AG04450 (cell line): ENCODE measurements around the gene PCTP. TPM values are rescaled to one million over a fixed set of nuclear protein-coding genes. Genes with fewer than 3 reads are reported as not detected.
A peak's percentile ranks its signal among the peaks of the same experiment; 100 is the strongest.

Experiments
- CTCF ChIA-PET: fragments of 300-600, 350-600 bp; formaldehyde crosslinking; extraction: SDS; loops from one replicate; lab custom pipeline; 2022; ENCODE audit warnings: antibody characterized with exemption, inconsistent platforms; lab: Charles Lee
- POLR2A ChIA-PET: fragments of 350-600 bp; formaldehyde crosslinking; extraction: SDS; loops from one replicate; lab custom pipeline; 2021; ENCODE audit warnings: antibody characterized with exemption, inconsistent platforms; lab: Yijun Ruan, JAX
- DNase-seq: peaks from one replicate; pipeline ENCODE4 v3.0.0-alpha.2; 2011; ENCODE audit warnings: low read depth, low spot score
- H3K27ac ChIP-seq: one replicate; pipeline ENCODE4 v1.5.1; 2012; ENCODE audit warnings: low read depth, low read length, control low read depth
- H3K27me3 ChIP-seq: one replicate; pipeline ENCODE4 v1.6.0; 2012; ENCODE audit warnings: low read length; ENCODE audit not compliant: control insufficient read depth, insufficient read depth
- H3K4me3 ChIP-seq: 2 replicates; pipeline ENCODE4 v1.5.1; 2011; ENCODE audit warnings: mild to moderate bottlenecking, low read depth, low read length, control low read depth
- H3K9me3 ChIP-seq: 2 replicates; pipeline ENCODE4 v1.5.1; 2012; ENCODE audit warnings: low read length; ENCODE audit not compliant: control insufficient read depth, insufficient read depth
- polyA minus RNA-seq: library from RNA; depleted of rRNA, polyadenylated mRNA; stranded (reverse); fragments of >200 nt; gene quantifications from 2 replicates; pipeline ENCODE4 v1.2.3, GENCODE V29; 2011; rRNA and poly(A)+ RNA removed
- polyA plus RNA-seq: library from polyadenylated mRNA; depleted of rRNA; stranded (reverse); fragments of >200 nt; gene quantifications from 2 replicates; pipeline ENCODE4 v1.2.3, GENCODE V29; 2011; rRNA removed
- TF ChIP-seq, protein P1 (sequence below): IDR thresholded peaks from 2 replicates; pipeline ENCODE4 v1.5.1; 2011; ENCODE audit warnings: low read depth, low read length, control low read depth, inconsistent platforms

The PCTP gene
- polyA plus RNA-seq (17.3 and 20.5 TPM in 2 replicates), polyA minus RNA-seq (15.9 and 17.4 TPM in 2 replicates)

DNA sequence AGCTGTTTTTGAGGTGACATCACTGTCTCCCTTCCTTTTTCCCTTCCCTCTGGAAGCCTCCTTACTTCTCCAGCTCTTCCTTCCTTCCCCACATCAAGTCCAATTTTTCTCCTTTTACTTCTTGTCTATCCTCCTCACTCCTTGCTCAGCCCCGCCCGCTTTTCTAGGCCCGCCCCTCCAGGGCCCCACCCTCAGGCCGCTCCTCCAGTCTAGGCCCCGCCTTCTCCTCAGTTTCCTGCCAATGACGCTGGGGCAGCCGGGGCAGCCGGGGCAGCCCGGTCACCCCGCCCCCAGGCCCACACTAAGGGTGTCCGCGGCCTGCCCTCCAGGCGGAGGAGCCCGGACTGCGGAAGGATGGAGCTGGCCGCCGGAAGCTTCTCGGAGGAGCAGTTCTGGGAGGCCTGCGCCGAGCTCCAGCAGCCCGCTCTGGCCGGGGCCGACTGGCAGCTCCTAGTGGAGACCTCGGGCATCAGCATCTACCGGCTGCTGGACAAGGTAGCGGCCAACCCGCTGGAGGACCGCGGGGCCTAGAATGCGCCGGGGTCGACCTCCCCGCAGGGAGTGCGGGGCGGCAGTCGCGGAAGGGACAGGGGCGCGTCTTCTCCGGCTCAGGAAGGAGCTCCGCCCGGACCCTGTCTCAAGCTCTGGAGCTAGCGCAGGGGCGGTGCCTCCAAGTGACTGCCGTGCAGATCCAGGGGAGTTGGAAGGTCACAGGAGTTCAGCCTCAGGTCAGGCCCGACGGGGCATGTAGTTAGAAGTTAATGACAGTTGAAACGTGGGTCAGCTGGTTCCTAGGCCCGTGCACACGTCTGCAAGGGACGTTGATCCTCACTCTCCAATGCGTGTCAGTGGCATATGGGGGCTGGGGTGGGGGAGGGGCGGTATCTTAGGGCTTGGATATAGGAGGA lies at the start of gene PCTP:
Gene PCTP, plus strand, starts transcription at position 302 of the 908 bp plus-strand sequence. Its CDS starts 53 bp downstream, at position 355.
- TF ChIP-seq, protein P1, sequence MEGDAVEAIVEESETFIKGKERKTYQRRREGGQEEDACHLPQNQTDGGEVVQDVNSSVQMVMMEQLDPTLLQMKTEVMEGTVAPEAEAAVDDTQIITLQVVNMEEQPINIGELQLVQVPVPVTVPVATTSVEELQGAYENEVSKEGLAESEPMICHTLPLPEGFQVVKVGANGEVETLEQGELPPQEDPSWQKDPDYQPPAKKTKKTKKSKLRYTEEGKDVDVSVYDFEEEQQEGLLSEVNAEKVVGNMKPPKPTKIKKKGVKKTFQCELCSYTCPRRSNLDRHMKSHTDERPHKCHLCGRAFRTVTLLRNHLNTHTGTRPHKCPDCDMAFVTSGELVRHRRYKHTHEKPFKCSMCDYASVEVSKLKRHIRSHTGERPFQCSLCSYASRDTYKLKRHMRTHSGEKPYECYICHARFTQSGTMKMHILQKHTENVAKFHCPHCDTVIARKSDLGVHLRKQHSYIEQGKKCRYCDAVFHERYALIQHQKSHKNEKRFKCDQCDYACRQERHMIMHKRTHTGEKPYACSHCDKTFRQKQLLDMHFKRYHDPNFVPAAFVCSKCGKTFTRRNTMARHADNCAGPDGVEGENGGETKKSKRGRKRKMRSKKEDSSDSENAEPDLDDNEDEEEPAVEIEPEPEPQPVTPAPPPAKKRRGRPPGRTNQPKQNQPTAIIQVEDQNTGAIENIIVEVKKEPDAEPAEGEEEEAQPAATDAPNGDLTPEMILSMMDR = peak; percentile 57
- Histone ChIP-seq H3K27ac (peak within 1 kb of the TSS; percentile 59), H3K9me3 (no peaks in the 10 kb centered on the region; the same call in 1 of the 2 replicates), H3K4me3 (peak within 1 kb of the TSS; percentile 89), H3K27me3 (peaks cover 6% of the 10 kb centered on the region)
- POLR2A ChIA-PET = interaction anchor here (0.8 to 1.2 kb wide), 4 partner anchors 12 to 25 kb away, joined by 3 to 5 read pairs (median 4); no protein-coding TSS in a partner anchor
- CTCF ChIA-PET = interaction anchor here (0.6 to 5.8 kb wide), 11 partner anchors 14 to 237 kb away, joined by 3 to 56 read pairs (median 7); no protein-coding TSS in a partner anchor
- peak; percentile 68 for DNase-seq

DNA sequence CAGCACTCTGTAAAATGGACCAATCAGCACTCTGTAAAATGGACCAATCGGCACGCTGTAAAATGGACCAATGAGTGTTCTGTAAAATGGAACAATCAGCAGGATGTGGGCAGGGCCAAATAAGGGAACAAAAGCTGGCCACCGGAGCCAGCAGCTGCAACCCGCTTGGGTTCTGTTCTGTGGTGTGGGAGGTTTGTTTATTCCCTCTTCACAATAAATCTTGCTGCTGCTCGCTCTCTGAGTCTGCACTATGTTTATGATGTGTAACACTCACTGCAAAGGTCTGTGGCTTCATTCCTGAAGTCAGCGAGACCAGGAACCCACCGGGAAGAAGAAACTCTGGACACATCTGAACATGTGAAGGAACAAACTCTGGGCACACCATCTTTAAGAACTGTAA lies 48.7 kb upstream of the PCTP start:
- no peak for DNase-seq
- Histone ChIP-seq H3K4me3 (no peak overlapping the region), H3K9me3 (no peaks in the 10 kb centered on the region), H3K27ac (no peak overlapping the region), H3K27me3 (peaks cover 4% of the 10 kb centered on the region)
- POLR2A ChIA-PET = no interaction called here
- TF ChIP-seq, protein P1 = no peak
- CTCF ChIA-PET = interaction anchor here (1.0 to 2.9 kb wide), 2 partner anchors 16 to 175 kb away, joined by 3 to 8 read pairs; no protein-coding TSS in a partner anchor

DNA sequence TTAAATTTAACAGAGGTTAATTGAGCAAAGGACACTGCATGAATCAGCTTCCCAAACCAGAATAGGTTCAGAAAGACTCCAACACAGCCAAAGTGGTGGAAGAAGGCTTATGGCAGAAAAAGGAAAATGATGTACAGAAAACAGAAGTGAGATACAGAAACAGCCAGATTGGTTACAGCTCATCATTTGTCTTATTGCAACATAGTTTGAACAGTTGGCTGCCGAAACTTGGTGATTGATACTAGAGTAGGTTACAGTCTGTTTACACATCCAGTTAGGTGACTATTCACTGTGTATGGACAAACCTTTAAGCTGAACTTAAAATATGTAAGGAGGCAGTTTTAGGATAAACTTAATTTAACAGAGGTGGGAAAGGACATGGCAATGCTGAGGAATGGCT lies 46.5 kb upstream of the PCTP start:
- H3K27ac ChIP-seq = no peak overlapping the region
- ChIA-PET POLR2A (no interaction called here), CTCF (interaction anchor here (2.2 to 2.4 kb wide), 2 partner anchors 14 to 178 kb away, joined by 8 to 15 read pairs; no protein-coding TSS in a partner anchor)
- TF ChIP-seq, protein P1 = no peak
- DNase-seq = no peak
- H3K9me3 ChIP-seq = no peaks in the 10 kb centered on the region
- H3K27me3 ChIP-seq = no peaks in the 10 kb centered on the region
- H3K4me3 ChIP-seq = no peak overlapping the region

DNA sequence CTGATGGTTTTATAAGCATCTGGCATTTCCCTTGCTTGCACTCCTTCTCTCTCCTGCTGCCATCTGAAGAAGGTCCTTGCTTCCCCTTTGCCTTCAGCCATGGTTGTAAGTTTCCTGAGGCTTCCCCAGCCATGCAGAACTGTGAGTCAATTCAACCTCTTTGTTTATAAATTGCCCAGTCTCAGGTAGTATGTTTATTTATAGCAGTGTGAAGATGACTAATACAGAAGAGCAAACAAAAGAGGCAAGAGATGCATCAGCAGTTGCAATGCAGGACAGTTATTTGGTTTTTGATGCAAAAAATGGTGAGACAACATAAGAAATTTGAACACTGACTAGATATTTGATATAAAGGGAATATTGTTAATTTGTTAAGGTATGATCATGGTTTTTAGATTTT lies 45.0 kb upstream of the PCTP start:
- no peak overlapping the region for H3K4me3 ChIP-seq
- H3K27ac ChIP-seq = no peak overlapping the region
- ChIA-PET POLR2A (no interaction called here), CTCF (interaction anchor here (2.4 kb wide), 1 partner anchor 13 kb away, joined by 15 read pairs; no protein-coding TSS in a partner anchor)
- H3K9me3 ChIP-seq = no peaks in the 10 kb centered on the region
- no peak for DNase-seq
- TF ChIP-seq, protein P1 = no peak
- H3K27me3 ChIP-seq = no peaks in the 10 kb centered on the region
